Astrocyte (in vitro differentiated cells and primary cell): ENCODE results near the gene SRBD1. TPM values are rescaled to one million over a fixed set of nuclear protein-coding genes. Genes with fewer than 3 reads are reported as not detected.

Source experiments
- DNase-seq: peaks from one replicate; pipeline ENCODE4 v3.0.0-alpha.2; 2010; ENCODE audit warnings: low read depth
- FAIRE-seq: peaks from 2 replicates; lab custom pipeline; 2011; peaks lifted over from hg19 to GRCh38; lab: Jason Lieb, UNC
- H2AFZ ChIP-seq: 2 replicates; pipeline ENCODE4 v1.6.0; 2012; ENCODE audit warnings: low read depth, low read length, inconsistent platforms
- H3K27ac ChIP-seq: 2 replicates; pipeline ENCODE4 v1.5.1; 2011; ENCODE audit warnings: low read depth, low read length, inconsistent platforms
- H3K27me3 ChIP-seq: 2 replicates; pipeline ENCODE4 v1.6.0; 2011; ENCODE audit warnings: low read length, inconsistent platforms; ENCODE audit not compliant: insufficient read depth
- H3K36me3 ChIP-seq: 2 replicates; pipeline ENCODE4 v1.5.1; 2011; ENCODE audit warnings: low read length, inconsistent platforms; ENCODE audit not compliant: insufficient read depth
- H3K4me1 ChIP-seq: 2 replicates; pipeline ENCODE4 v1.5.1; 2011; ENCODE audit warnings: low read length, inconsistent platforms; ENCODE audit not compliant: insufficient read depth
- H3K4me2 ChIP-seq: 2 replicates; pipeline ENCODE4 v1.6.0; 2012; ENCODE audit warnings: low read length, inconsistent platforms
- H3K4me3 ChIP-seq: 2 replicates; pipeline ENCODE4 v1.5.1; 2011; ENCODE audit warnings: low read depth, mild to moderate bottlenecking, low read length, inconsistent platforms; ENCODE audit not compliant: insufficient read depth
- H3K79me2 ChIP-seq: 2 replicates; pipeline ENCODE4 v1.6.0; 2012; ENCODE audit warnings: mild to moderate bottlenecking, low read length, inconsistent platforms; ENCODE audit not compliant: insufficient read depth
- H3K9ac ChIP-seq: 2 replicates; pipeline ENCODE4 v1.6.0; 2012; ENCODE audit warnings: mild to moderate bottlenecking, low read length, inconsistent platforms
- H3K9me3 ChIP-seq: 2 replicates; pipeline ENCODE4 v1.5.1; 2012; ENCODE audit warnings: low read depth, mild to moderate bottlenecking, low read length, inconsistent platforms; ENCODE audit not compliant: insufficient read depth
- H4K20me1 ChIP-seq: 2 replicates; pipeline ENCODE4 v1.6.0; 2012; ENCODE audit warnings: low read length, inconsistent platforms; ENCODE audit not compliant: insufficient read depth
- H3K27ac Mint-ChIP-seq: one replicate; pipeline ENCODE4 v1.8.0; 2021; ENCODE audit warnings: mild to moderate bottlenecking, mixed read lengths; ENCODE audit not compliant: unreplicated experiment
- H3K27me3 Mint-ChIP-seq: one replicate; pipeline ENCODE4 v1.8.0; 2021; ENCODE audit warnings: low read depth, mixed read lengths; ENCODE audit not compliant: unreplicated experiment
- H3K36me3 Mint-ChIP-seq: one replicate; pipeline ENCODE4 v1.8.0; 2021; ENCODE audit warnings: low read depth, mixed read lengths; ENCODE audit not compliant: unreplicated experiment
- H3K4me1 Mint-ChIP-seq: one replicate; pipeline ENCODE4 v1.8.0; 2021; ENCODE audit warnings: low read depth, mixed read lengths; ENCODE audit not compliant: unreplicated experiment
- H3K4me3 Mint-ChIP-seq: one replicate; pipeline ENCODE4 v1.8.0; 2021; ENCODE audit warnings: mild to moderate bottlenecking, moderate library complexity, mixed read lengths; ENCODE audit not compliant: unreplicated experiment
- H3K9me3 Mint-ChIP-seq: one replicate; pipeline ENCODE4 v1.8.0; 2021; ENCODE audit warnings: mild to moderate bottlenecking, mixed read lengths; ENCODE audit not compliant: unreplicated experiment
- EZH2 ChIP-seq: IDR thresholded peaks from 2 replicates; pipeline ENCODE4 v1.6.1; 2012; ENCODE audit warnings: mild to moderate bottlenecking, low read length, inconsistent platforms; ENCODE audit not compliant: insufficient read depth
- total RNA-seq: library from RNA; stranded (reverse); gene quantifications from 2 replicates; pipeline ENCODE4 v1.2.1, GENCODE V29; 2021
- TF ChIP-seq, protein P1 (sequence below): IDR thresholded peaks from 2 replicates; pipeline ENCODE4 v1.5.1; 2011; ENCODE audit warnings: low read depth, mild to moderate bottlenecking, inconsistent platforms, low read length, moderate library complexity; ENCODE audit not compliant: insufficient read depth

Gene SRBD1
- total RNA-seq, 1 donor from 2014 or later, result 9.3 TPM

DNA sequence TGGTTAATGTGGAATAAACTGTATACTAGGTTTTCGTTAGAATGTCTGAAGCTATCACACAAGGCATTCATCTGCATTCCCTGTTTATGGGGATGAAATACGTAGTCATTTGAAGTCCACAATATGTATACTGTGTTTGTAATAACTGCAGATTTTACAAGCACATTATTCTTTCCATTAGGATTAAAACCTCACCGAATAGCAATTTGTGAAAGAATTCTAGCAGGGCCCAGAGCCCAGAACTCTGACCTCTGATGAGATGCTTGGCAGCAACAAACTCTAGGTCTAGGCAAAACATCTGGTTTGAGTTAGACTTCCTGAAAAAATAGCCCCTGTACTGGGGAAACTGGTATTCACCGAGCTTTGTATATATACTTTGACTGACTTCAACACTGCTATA lies 158.2 kb downstream of the SRBD1 start:
- H3K4me3 Mint-ChIP-seq, result no peak overlapping the region
- no peak overlapping the region for H3K4me3 ChIP-seq
- TF ChIP-seq, protein P1, sequence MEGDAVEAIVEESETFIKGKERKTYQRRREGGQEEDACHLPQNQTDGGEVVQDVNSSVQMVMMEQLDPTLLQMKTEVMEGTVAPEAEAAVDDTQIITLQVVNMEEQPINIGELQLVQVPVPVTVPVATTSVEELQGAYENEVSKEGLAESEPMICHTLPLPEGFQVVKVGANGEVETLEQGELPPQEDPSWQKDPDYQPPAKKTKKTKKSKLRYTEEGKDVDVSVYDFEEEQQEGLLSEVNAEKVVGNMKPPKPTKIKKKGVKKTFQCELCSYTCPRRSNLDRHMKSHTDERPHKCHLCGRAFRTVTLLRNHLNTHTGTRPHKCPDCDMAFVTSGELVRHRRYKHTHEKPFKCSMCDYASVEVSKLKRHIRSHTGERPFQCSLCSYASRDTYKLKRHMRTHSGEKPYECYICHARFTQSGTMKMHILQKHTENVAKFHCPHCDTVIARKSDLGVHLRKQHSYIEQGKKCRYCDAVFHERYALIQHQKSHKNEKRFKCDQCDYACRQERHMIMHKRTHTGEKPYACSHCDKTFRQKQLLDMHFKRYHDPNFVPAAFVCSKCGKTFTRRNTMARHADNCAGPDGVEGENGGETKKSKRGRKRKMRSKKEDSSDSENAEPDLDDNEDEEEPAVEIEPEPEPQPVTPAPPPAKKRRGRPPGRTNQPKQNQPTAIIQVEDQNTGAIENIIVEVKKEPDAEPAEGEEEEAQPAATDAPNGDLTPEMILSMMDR, result no peak
- TF ChIP-seq EZH2, result no peak
- peaks cover 6% of the 10 kb centered on the region for H3K4me1 Mint-ChIP-seq
- peak overlapping the region; percentile 15 for H3K27ac ChIP-seq
- H3K79me2 ChIP-seq, result no peaks in the 10 kb centered on the region
- H3K4me2 ChIP-seq, result peak overlapping the region; percentile 31
- H3K36me3 Mint-ChIP-seq, result no peaks in the 10 kb centered on the region
- no peak overlapping the region for H3K27ac Mint-ChIP-seq
- no peaks in the 10 kb centered on the region for H3K27me3 Mint-ChIP-seq
- no peaks in the 10 kb centered on the region for H4K20me1 ChIP-seq
- no peaks in the 10 kb centered on the region for H3K4me1 ChIP-seq
- DNase-seq (peak; percentile 88), FAIRE-seq (peak; percentile 87)
- no peaks in the 10 kb centered on the region for H3K9me3 Mint-ChIP-seq
- H2AFZ ChIP-seq, result no peak overlapping the region
- no peaks in the 10 kb centered on the region for H3K27me3 ChIP-seq
- H3K9me3 ChIP-seq, result no peaks in the 10 kb centered on the region
- no peaks in the 10 kb centered on the region for H3K36me3 ChIP-seq
- H3K9ac ChIP-seq, result no peak overlapping the region

- TF ChIP-seq EZH2, result no peak
- TF ChIP-seq, protein P1, result no peak
- Histone ChIP-seq H3K4me2 (no peak overlapping the region), H2AFZ (no peak overlapping the region), H3K9ac (no peak overlapping the region), H3K27me3 (no peaks in the 10 kb centered on the region), H4K20me1 (no peaks in the 10 kb centered on the region), H3K27ac (no peak overlapping the region), H3K36me3 (no peaks in the 10 kb centered on the region), H3K4me1 (no peaks in the 10 kb centered on the region), H3K9me3 (no peaks in the 10 kb centered on the region), H3K79me2 (no peaks in the 10 kb centered on the region), H3K4me3 (no peak overlapping the region)
- Mint-ChIP-seq H3K4me3 (no peak overlapping the region), H3K36me3 (peaks cover 5% of the 10 kb centered on the region), H3K9me3 (peaks cover 2% of the 10 kb centered on the region), H3K27me3 (no peaks in the 10 kb centered on the region), H3K27ac (no peak overlapping the region), H3K4me1 (peaks cover 3% of the 10 kb centered on the region)
- FAIRE-seq (no peak), DNase-seq (no peak)
Observed at GRCh38 chr2:45450634-45451033, 160.4 kb downstream of the SRBD1 start.

DNA sequence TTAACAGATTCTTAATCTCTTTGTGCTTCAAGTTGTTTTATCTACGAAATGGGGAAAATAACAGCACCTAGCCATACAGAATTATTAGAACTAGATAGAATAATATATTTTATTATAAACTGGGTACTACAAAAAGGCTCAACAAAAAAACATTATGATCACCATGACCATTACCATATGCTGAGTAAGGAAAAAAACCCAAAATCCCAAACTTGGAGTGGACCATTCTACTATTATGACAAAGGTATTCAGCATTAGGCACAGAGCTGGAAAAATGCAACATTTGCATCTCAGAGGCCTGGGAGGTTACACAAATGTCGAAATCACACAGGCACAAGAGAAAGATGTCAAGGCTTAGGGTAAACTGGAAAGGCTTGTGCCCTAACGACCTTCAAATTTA lies 162.8 kb downstream of the SRBD1 start:
- no peak for TF ChIP-seq EZH2
- TF ChIP-seq, protein P1, result no peak
- no peak overlapping the region for H3K4me3 ChIP-seq
- H2AFZ ChIP-seq, result no peak overlapping the region
- no peak overlapping the region for H3K4me2 ChIP-seq
- Mint-ChIP-seq H3K36me3 (peaks cover 5% of the 10 kb centered on the region), H3K27ac (no peak overlapping the region), H3K9me3 (peaks cover 2% of the 10 kb centered on the region), H3K4me1 (peaks cover 9% of the 10 kb centered on the region), H3K27me3 (no peaks in the 10 kb centered on the region), H3K4me3 (no peak overlapping the region)
- DNase-seq (no peak), FAIRE-seq (no peak)
- H3K27me3 ChIP-seq, result no peaks in the 10 kb centered on the region
- no peaks in the 10 kb centered on the region for H3K36me3 ChIP-seq
- no peaks in the 10 kb centered on the region for H4K20me1 ChIP-seq
- H3K27ac ChIP-seq, result no peak overlapping the region
- no peaks in the 10 kb centered on the region for H3K9me3 ChIP-seq
- no peaks in the 10 kb centered on the region for H3K79me2 ChIP-seq
- H3K9ac ChIP-seq, result no peak overlapping the region
- H3K4me1 ChIP-seq, result no peaks in the 10 kb centered on the region
